NCI-H1105 treated with DMSO at 0.1 percent for 48 hours (cell line): ENCODE results near the gene BBOX1.
"Not testable (repeated sequence)": the region's sequence is repeated elsewhere in the genome, so short reads cannot be mapped to it uniquely, and the experiment has no call there.

Experiments
- DNase-seq: peaks from one replicate; lab custom pipeline; 2025; lab: John Stamatoyannopoulos, UW

Gene BBOX1

DNA sequence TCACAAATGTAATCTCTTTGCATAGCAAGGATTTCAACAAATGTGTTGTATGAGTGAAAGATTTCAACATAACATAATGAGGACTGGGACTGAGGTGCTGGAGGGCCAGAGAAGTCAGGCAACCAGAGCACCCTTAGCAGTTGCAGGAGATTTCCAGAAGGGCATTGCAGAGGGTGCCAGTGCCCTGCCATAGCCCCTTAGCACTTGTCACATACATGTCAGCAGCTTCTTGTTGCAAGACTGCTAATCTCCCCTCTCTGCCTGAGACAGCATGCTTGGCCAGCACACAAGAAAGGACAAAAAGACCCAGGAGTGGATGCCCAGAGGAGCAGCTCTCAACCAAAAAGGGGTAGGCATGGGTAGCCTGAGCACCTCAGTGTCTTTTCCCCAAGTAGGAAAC is 43.2 kb downstream of the BBOX1 start:
- DNase-seq: no peak

- DNase-seq: no peak
These were observed 43.9 kb downstream of the BBOX1 start for GRCh38 chr11:27084518-27084917.

GRCh38 chr11:27085111-27085510 is 44.5 kb downstream of the BBOX1 start:
- DNase-seq: no peak

DNA sequence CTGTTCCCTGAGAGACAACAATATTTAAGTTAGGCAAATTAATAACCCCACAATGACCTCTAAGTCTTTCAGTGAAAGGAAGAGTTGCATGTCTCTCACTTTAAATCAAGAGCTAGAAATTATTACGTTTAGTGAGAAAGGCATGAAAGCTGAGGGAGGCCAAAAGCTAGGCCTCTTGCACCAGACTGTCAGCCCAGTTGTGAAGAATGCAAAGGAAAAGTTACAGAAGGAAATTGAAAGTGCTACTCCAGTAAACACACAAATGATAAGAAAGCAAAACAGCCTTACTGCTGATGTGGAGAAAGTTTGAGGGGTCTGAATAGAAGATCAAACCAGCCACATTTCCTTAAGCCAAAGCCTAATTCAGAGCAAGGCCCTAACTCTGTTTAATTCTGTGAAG is 45.0 kb downstream of the BBOX1 start:
- DNase-seq: no peak

GRCh38 chr11:27087432-27087831 is 46.8 kb downstream of the BBOX1 start:
- DNase-seq: no peak

DNA sequence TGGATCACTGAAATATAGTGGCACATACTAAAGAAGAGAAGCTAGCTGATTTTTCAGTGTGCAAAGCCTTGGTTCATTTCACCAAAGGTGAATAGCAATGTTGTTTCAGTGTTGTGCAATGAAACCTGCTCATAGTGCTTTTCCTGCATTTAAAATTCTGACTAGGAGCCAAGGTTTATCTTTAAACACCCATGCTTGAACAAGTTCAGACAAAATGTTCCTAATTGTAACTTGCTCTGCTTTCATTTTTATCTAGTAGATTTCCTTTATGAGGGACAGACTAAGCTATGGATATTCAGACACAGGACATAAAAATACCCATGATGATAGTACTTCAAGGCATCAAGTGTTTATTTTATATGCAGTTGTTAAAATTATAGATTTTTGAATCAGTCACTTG is 47.7 kb downstream of the BBOX1 start:
- DNase-seq: peak; percentile 98

- no peak for DNase-seq
These were observed 49.1 kb downstream of the BBOX1 start for GRCh38 chr11:27089746-27090145.

GRCh38 chr11:27090357-27090948 is 49.8 kb downstream of the BBOX1 start:
- not testable (repeated sequence) for DNase-seq

- DNase-seq: no peak
These were observed 53.5 kb downstream of the BBOX1 start for GRCh38 chr11:27094120-27094519.

GRCh38 chr11:27095059-27095458 is 54.4 kb downstream of the BBOX1 start:
- DNase-seq: no peak

DNA sequence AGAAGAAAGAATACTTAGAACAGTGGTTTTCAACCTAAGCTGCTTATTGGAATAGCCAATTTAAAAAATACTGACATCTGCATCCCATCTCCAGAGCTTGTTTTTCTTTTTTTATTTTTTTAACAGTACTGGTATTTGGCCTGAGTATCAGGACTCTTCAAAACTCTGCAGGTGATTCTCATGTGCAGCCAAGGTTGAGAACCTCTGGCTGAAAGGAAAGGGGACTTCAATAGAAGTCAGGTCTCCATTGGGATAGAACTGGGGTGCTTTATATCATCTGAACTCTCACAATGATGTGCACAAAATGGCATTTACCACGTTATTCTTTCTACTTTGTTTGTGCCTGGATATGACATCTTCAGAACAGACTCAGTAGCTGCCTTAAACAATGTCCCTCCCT is 55.3 kb downstream of the BBOX1 start:
- DNase-seq: no peak

DNA sequence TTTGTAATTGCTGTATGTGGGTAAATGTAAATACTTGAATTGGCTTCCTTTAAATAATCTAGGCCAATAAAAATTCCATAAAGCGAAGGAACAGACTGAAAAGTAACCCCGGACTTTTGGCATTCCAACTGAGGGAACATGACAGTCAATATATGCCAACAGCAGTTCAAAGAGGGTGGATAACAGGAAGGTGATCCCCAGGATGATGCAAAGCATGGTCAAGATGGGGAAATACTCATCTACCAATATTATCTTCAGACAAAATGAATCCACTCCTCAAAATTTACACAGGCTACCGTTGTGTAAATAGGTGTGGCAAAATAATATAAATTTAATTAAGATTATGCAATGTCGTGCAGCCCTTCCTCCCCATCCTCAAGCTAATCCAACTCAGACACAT is 56.9 kb downstream of the BBOX1 start:
- no peak for DNase-seq

DNA sequence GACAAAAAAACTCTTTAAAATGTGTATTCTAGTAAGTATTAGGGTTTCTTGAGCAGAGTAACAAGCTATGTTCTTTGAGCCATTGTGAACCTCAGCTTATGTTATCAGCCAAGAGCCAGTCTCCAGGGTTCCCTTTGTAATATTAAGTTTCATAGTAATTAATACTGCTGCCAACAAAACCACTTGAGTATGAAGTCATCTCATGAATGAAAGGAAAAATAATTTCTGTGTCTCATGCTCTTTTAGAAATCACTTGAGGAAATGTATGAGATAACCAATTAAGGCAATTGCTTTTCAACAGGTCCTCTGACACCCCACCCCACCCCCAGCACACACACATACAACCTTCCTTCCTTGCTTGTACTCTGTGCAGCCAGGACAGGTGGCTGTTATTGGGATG is 59.9 kb downstream of the BBOX1 start:
- DNase-seq: peak; percentile 99

DNA sequence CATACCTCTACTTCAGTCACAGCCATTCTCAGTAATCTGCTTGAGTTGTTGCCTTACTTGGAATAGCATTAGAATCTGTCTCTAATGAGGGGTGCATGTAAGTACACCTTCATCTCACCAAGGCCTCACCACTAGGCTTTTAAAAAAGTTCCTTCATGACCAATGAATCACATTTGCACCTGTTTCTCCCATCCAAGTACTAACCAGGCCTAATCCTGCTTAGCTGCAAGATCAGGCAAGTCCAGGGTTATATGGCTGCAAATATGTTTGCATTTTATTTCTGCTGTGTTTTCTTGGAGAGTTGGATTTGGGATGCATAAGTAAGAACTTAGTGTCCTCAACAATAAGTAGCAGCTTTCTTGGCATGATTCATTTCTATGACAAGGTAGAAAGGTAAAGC is 66.9 kb downstream of the BBOX1 start:
- DNase-seq: no peak

GRCh38 chr11:27108809-27109208 is 68.2 kb downstream of the BBOX1 start:
- DNase-seq: no peak

DNA sequence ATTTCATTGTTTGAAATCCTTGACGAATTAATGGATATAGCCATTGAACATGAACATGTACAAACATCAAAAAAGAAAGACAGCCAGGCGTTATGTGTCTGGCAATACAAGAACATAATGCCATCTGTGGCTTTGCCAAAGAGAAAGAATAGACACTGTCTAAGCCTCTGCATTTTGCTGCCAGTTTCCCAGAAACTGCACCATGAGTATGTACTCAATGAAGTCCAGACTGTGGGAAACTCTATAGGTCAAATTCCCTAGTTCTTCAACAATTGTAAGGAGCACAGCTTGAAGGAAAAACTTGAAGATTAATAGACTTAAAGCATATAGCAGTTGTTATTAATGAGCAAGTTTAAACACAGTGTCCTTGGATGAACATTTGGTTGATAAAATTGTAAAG is 71.3 kb downstream of the BBOX1 start:
- DNase-seq: no peak

- DNase-seq: no peak
These were observed 72.3 kb downstream of the BBOX1 start for GRCh38 chr11:27112946-27113345.

DNA sequence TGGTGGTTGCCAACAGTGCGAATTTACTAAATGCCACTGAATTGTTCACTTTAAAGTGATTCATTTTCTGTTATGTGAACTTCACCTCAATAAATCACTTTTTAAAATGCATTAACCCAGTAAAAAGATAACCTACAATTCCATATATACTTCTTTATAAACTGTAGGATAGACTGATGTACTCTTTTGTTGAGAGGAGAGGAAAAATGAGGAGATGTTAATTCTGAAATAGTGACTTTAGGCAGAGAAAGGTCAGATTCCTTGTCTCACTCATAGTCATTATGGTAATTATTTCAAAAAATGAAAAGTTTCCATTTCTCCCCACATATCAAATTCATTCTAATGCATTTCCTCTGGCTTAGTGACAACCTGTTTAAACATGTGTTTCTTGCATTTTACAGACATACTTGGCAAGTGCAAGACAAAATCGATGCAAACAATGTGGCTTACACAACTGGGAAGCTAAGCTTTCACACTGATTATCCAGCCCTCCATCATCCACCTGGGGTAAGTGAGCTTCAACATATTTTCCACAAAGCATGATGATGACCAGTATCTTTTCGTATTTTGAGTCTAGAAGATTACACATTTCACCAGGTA is 74.5 kb downstream of the BBOX1 start:
- no peak for DNase-seq

GRCh38 chr11:27116684-27117083 is 76.1 kb downstream of the BBOX1 start:
- DNase-seq: no peak

DNA sequence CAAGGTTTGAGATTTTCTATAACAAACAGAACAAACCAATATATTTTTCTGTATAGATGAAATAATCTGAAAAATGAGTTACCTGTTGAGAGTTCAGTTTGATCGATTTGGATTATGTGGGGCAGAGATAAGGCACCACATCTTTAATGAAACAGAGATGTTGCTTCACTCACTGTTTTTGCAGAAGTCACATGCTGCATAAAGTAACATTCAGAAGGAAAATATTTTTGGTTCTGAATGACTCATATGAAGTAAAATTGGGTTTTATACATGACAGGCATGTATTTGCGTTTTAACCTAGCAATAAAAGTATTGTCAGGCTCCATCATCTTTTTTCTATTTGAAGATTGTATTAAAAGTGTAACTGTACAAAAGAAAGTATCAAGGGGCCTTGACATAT is 77.8 kb downstream of the BBOX1 start:
- DNase-seq: no peak

- DNase-seq: no peak
These were observed 78.3 kb downstream of the BBOX1 start for GRCh38 chr11:27118949-27119348.

DNA sequence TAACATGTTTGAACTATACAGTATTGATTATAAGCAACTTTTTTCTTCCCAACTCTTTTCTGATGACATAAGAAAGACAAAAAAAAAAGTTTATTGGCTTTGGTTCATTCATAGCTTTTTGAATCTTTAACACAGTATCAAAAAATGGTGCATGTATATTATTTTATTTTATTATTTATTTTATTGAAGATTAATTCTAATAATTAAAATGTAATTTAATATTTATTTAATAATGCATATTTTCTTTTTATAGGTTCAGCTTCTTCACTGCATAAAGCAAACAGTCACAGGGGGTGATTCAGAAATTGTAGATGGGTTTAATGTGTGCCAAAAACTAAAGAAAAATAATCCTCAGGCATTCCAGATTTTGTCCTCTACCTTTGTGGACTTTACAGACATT is 78.8 kb downstream of the BBOX1 start:
- DNase-seq: no peak

- no peak for DNase-seq
These were observed 79.6 kb downstream of the BBOX1 start for GRCh38 chr11:27120211-27120610.

DNA sequence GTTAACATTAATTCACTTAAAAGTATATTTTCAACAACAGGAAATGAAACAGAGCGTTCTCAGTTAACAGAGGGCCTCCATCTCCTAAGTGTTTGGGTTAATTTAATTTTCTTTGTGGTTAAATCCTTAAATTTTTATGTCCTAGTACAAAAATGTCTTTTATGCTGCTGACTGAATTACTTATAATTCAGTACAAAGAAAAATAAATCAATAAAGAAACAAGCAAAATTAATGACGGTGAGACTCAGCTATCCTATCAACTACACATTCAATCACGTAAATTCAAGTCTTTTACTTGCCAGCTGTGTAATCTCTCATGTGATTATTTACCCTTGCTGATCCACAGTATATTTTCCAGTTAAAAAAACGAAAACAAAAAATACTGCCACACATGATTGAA is 81.4 kb downstream of the BBOX1 start:
- no peak for DNase-seq
